Thyroid gland (tissue), 4 donors: ENCODE results near the gene RAB35.

ENCODE experiments used
- CTCF ChIP-seq, 6 experiments: fragments of 200-600 bp in 3 of 6; fragments of 450-650 bp in 3 of 6; sonication (generic) in 3 of 6; IDR thresholded peaks; one replicate each; pipeline ENCODE4 v1.5.1; 2016 to 2019; ENCODE audit warnings: antibody characterized with exemption in 6 of 6, mild to moderate bottlenecking in 2 of 6, inconsistent platforms in 1 of 6, moderate library complexity in 1 of 6
- POLR2A ChIP-seq, 2 donors: fragments of 450-650 bp; IDR thresholded peaks; one replicate each; pipeline ENCODE4 v1.6.1; 2017; ENCODE audit warnings: antibody characterized with exemption in 2 of 2, mild to moderate bottlenecking in 2 of 2, moderate library complexity in 1 of 2

- no peak for TF ChIP-seq CTCF (IDR thresholded peaks at IDR 0.05)
- no peak for TF ChIP-seq POLR2A (IDR thresholded peaks at IDR 0.05)
Observed at GRCh38 chr12:120090626-120091295, 25.8 kb downstream of the RAB35 start.
